Astrocyte of the hippocampus (primary cell): ENCODE data around the gene LRIT1.
A peak's percentile ranks its signal among the peaks of the same experiment; 100 is the strongest.

Experiments used
- DNase-seq: peaks from one replicate; pipeline ENCODE4 v3.0.0; 2011; ENCODE audit warnings: low read depth, low spot score

LRIT1 gene

GRCh38 chr10:84254552-84255478 lies 13.5 kb upstream of the LRIT1 start:
- DNase-seq = no peak

GRCh38 chr10:84248794-84249193 lies 7.4 kb upstream of the LRIT1 start:
- no peak for DNase-seq

DNA sequence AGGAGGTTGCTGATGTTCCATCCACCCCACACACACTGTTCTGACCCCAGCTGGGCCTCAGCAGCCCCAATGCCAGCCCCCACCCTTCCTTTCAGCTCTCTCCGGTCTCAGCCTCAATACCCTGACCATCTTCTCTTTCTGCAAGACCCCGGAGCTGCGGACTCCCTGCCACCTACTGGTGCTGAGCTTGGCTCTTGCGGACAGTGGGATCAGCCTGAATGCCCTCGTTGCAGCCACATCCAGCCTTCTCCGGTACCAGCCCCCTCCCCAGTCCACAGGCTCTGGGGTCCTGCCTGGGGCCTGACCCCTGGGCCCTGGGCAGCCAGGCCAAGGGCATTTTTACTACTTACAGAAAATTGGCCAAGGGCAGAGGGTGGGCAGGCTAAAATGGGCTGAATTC lies 6.2 kb upstream of the LRIT1 start:
- DNase-seq = no peak

DNA sequence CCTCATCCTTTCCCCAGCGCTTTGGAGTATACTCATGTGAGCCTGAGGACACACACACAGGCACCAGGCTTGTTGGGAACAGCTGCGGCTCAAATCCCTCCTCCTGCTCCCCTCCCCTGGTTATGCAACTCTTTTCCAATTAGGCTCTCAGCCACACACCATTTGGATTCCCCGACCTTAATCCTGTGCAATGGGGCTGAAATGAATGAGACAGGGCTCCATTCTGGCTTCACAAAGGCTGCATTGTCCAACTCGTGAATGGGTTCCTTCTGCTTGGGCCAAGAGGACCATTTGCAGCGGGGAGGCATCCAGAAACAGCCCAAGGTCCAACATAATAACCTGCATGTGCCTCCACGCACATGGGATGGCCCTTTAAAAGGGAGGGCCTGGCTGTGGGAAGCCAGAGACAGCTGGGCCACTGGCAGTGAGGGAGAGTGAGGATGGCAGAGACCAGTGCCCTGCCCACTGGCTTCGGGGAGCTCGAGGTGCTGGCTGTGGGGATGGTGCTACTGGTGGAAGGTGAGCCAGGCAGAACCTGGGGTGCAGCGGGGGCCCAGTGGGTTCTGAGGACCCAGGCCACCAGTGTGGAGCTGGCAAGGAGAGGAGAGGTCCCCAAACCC lies 3.4 kb upstream of the LRIT1 start, which contains the start of gene RGR:
TSS of gene RGR (plus strand) at position 403 of the 620 bp plus-strand sequence. CDS start at position 441, 38 bp downstream.
- peak; percentile 75 for DNase-seq

- peak; percentile 19 for DNase-seq
These were observed 2.4 kb upstream of the LRIT1 start for GRCh38 chr10:84243759-84244158.

DNA sequence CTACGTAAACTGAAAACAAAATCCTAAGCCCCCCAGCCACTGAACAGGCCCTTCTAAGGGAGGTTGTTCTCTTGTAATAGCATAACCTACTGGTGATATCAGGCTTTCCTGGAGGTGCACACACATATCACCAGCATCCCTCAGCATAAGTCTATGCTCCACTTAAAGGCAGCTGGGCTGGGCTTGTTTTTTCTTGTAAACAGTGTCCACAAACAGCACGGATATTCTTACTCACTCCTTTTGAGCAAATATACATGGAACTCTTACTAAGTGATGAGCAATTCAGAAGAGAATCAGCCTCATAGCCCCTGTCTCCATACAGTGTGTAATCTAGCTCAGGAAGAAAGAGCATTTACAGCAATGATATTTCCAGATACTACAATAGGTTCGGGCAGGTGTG lies 2.4 kb downstream of the LRIT1 start:
- DNase-seq = no peak

- DNase-seq = no peak
These were observed 3.9 kb downstream of the LRIT1 start for GRCh38 chr10:84237199-84238051.

- DNase-seq = no peak
These were observed 4.5 kb downstream of the LRIT1 start for GRCh38 chr10:84236807-84237198.

GRCh38 chr10:84235096-84235495 lies 6.2 kb downstream of the LRIT1 start:
- DNase-seq = no peak

DNA sequence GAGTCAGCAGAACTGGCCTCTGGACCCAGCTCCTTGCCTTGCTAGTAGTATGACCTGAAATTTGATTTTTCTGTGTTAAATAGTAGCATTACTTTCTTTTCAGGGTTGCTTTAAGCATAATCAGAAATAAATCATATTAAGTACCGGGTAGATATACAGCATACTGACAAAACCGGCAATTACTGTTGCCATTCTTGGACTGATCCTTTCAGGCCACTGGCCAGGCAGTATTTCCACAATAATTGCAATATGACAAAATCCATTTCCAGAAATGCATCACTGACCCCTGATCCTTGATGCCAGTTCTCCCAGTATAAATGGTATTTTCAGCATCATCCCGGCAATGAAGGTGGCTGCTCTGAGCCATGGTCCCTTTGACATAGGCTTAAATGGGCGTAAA lies 6.9 kb downstream of the LRIT1 start:
- no peak for DNase-seq

GRCh38 chr10:84233940-84234339 lies 7.4 kb downstream of the LRIT1 start:
- no peak for DNase-seq

DNA sequence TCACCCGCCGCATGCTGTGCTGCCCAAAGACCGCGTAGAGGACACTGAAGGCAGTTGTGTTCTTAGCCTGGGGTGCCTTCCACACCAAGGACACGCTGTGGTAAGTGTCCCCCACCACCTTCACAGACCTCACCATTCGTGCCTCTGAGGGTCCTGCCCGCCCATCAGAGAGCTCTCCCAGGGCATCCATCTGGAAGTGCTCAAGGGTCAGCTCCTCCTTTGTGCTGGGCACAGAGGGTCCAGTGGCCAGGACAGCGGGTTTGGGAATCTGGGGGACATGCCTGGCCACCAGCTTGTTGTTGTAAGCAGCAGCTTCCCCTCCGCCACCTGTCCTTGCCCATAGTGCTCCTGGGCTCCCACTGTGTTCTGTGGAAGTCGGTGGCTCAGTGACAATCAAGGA lies 9.0 kb downstream of the LRIT1 start:
- DNase-seq = no peak

DNA sequence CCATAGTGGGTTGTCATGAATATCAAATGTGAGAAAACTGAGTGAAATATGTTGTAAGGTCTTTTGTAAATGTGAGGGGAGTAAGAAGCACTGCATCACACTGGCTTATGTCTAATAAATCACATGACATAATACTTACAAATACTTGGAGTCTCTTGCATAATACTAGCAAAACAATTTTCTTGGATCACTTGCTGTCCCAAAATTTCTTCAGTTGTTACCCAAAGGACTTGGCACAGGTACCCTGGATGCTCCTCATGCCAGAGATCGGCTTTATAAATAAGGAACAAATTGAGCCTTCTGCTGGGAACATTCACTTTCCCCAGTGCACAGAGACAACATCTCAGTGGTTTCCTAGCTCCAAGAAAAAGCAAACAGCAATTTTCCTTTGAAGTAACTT lies 11.0 kb downstream of the LRIT1 start:
- DNase-seq = no peak

DNA sequence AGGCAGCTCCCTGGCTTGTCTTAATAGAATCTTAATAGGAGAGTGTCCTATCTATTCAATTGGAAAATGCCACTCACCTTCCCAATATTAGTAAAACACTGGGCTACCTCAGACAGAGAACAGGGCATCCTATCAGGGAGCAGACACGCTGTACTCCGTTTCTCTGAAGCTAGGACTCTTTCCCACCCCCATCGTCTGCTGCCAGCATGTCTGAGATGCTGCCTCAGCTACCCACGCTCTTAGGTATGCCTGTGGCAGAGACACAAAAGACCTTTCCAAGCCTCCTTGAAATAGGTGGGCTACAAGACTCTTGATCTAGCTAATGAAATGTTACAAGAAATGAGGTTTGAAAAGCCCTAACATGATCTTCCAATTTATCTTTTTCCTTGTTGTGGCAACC lies 13.5 kb downstream of the LRIT1 start:
- DNase-seq = no peak

GRCh38 chr10:84226616-84227015 lies 14.7 kb downstream of the LRIT1 start:
- no peak for DNase-seq

DNA sequence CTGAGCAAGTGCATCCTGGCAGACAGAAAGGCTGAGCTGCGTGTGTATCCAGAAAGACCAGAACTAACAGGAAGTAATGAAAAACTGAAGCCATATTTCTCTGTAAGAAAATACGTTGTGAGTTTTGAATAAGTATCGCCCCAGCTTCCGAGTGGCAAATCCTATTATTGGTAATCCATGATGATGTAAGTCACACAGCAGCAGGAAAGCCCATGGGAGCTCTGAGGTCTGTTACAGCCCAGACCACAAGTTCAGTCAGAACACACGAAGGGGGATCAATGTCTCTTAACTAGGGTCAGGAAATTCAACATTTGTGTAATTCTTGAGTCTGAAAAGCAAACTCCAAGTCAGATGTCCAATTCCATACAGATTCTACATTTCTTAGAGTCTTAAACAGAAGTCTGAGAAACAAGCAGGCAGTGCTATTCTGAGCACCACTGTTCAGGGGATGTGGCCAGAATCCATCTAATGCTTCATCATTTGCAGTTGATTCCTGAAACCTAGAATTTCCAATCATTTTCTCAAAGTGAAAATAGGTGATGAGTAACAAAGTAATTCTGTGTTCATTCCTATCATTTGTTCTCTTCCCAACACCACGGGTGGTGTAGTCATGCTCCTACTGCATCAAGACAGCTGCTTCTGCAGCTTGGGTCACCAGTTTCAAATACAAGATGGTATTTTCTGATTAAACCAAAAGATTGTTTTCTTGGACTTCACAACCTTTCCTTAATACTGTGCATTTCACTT lies 15.7 kb downstream of the LRIT1 start, which contains the start of gene LRIT2:
TSS of gene LRIT2 (minus strand) at position 118 of the 747 bp plus-strand sequence. CDS start at position 94, 24 bp downstream.
- DNase-seq = no peak

GRCh38 chr10:84224411-84225028 lies 16.8 kb downstream of the LRIT1 start:
- DNase-seq = peak; percentile 37

GRCh38 chr10:84221916-84222315 lies 19.4 kb downstream of the LRIT1 start:
- DNase-seq = no peak

DNA sequence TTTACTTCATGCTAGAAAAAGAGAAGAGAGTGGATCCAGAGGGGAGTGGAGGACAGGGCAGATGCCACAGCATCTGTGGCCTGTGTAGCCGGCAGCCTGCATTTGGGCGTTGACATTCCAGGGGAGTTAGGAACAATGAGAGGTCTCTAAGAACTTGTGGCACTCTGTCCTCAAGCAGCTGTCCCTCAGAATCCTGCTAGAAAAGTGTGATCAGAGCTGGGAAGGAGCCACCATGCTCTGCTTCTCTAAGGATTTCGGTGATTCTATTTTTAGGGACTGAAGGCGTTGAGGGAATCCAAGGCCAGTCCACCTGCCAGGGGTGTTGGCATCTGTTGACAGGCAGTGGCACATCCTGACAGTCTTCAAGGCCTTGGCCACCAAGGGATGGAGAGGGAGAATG lies 23.6 kb downstream of the LRIT1 start:
- DNase-seq = no peak

DNA sequence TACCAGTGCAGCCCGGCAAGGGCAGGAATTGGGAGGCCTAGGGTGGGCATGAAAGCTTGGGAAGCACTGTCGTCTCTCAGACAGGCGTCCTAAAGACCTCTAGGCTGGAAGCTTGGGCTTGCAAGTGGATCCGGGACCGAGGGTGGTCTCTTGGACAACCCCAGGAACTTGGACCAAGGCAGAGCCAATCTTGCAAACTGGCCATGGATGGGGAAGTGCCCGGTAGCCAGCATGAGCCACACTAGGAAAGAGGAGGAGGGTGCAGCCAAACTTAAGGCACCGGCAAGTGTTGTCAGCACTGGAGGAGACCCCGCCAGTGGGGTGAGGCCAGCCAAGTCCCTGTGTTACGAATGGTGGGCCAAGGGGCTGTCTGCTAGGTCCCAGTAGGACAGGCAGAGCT lies 24.5 kb downstream of the LRIT1 start:
- DNase-seq = no peak
